Breast epithelium (tissue), 3 donors: ENCODE measurements around the gene HYOU1.

Experiments used
- CTCF ChIP-seq, 3 donors: fragments of 450-650 bp; IDR thresholded peaks; one replicate each; pipeline ENCODE4 v1.5.1; 2016 to 2017; ENCODE audit warnings: antibody characterized with exemption in 3 of 3, mild to moderate bottlenecking in 3 of 3, moderate library complexity in 3 of 3
- POLR2AphosphoS5 ChIP-seq, 3 donors: sonication (generic); formaldehyde crosslinking; IDR thresholded peaks; one replicate each; pipeline ENCODE4 v1.6.1; 2017; ENCODE audit warnings: antibody characterized with exemption in 3 of 3

DNA sequence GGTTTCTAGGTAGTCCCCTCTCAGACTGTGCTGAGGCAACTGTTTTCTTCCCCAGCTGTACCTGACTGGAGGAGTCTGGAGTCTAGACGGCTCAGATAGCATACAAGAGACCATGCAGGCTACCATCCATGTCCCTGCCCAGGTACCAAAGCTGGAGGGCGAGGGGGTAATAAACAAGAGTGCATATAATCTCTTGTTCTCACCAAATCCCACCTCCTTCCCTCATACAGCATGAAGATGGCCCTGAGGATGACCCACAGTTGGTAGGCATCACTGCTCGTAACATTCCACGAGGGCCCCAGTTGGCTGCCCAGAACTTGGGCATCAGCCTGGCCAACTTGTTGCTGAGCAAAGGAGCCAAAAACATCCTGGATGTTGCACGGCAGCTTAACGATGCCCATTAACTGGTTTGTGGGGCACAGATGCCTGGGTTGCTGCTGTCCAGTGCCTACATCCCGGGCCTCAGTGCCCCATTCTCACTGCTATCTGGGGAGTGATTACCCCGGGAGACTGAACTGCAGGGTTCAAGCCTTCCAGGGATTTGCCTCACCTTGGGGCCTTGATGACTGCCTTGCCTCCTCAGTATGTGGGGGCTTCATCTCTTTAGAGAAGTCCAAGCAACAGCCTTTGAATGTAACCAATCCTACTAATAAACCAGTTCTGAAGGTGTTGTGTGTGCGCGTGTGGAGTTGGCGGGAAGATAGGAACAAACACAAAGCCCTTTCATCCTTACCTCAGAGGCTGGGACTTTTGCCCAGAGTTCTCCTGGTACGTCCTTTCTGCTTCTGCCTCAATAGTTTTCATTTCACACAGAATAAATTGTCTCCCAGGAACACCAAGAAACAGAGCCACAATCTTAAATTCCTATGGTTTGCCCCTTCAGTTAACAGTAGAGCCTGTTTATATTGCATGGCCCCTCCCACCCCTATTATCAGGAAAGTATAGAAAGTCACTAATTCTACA, 36.2 kb upstream of the HYOU1 start:
- TF ChIP-seq CTCF (IDR thresholded peaks at IDR 0.05): no peak
- TF ChIP-seq POLR2AphosphoS5 (IDR thresholded peaks at IDR 0.05): no peak
